Right lobe of liver (tissue), 6 donors: Measurements from ENCODE around the gene DIPK2A. TPM values are rescaled to one million over a fixed set of nuclear protein-coding genes. Genes with fewer than 3 reads are reported as not detected.

Experiments
- ATAC-seq, 4 donors: fragments of 200-7000 bp; cut with Tn5 transposase; one replicate each; pipeline ENCODE4 v1.9.1; 2020; ENCODE audit warnings: mild to moderate bottlenecking in 4 of 4, moderate library complexity in 4 of 4
- DNase-seq, 3 donors: peaks; one replicate each; pipeline ENCODE4 v3.0.0-alpha.2; 2020
- H3K27ac ChIP-seq, 3 donors: fragments of 200-600 bp; one replicate each; pipeline ENCODE4 v1.8.0; 2022
- H3K27me3 ChIP-seq, 2 donors: fragments of 200-600 bp; one replicate each; pipeline ENCODE4 v1.8.0; 2022
- H3K36me3 ChIP-seq, 4 donors: fragments of 200-600 bp; sonication (generic) in 1 of 4; one replicate each; pipeline versions ENCODE4 v1.5.1 to v1.8.0; 2017 to 2022; ENCODE audit warnings: control low read depth in 1 of 4
- H3K4me1 ChIP-seq, 4 donors: fragments of 200-600 bp; sonication (generic) in 1 of 4; one replicate each; pipeline versions ENCODE4 v1.5.1 to v1.8.0; 2017 to 2022; ENCODE audit warnings: control low read depth in 1 of 4
- H3K4me3 ChIP-seq, 3 donors: fragments of 200-600 bp; one replicate each; pipeline ENCODE4 v1.8.0; 2022
- H3K9me3 ChIP-seq, 4 donors: fragments of 200-600 bp; sonication (generic) in 1 of 4; one replicate each; pipeline versions ENCODE4 v1.5.1 to v1.8.0; 2017 to 2022; ENCODE audit warnings: control low read depth in 1 of 4
- POLR2A ChIP-seq: fragments of 450-650 bp; IDR thresholded peaks from one replicate; pipeline ENCODE4 v1.6.1; 2017; ENCODE audit warnings: antibody characterized with exemption, mild to moderate bottlenecking
- WGBS: methylation state at CpG from one replicate; pipeline ENCODE4 v1.1.6; 2018; ENCODE audit warnings: low coverage, low lambda C conversion rate; ENCODE audit not compliant: insufficient coverage; ENCODE audit errors: missing lambda C conversion rate; 5-methylcytosine and 5-hydroxymethylcytosine counted together
- intact Hi-C, 2 donors: fragments of 100-400 bp; cut with DNase I; formaldehyde crosslinking; loops; one replicate each; pipeline versions ENCODE4 v1.11.2 to v1.14.1; 2022
- total RNA-seq, 6 experiments: library from RNA; depleted of rRNA in 2 of 6; stranded (reverse); fragments of >200 nt in 2 of 6; fragmentation: NEBNext Ultra II Directional in 3 of 6; extraction: Animal tissue kit (Norgen Biotek cat#: 25700) in 3 of 6; gene quantifications; one replicate each; pipeline versions ENCODE4 v1.1.0 to v1.2.4, GENCODE V29; 2016 to 2023
- TF ChIP-seq, protein P1 (sequence below), 4 donors: fragments of 200-600 bp in 3 of 4; fragments of 450-650 bp in 1 of 4; IDR thresholded peaks; one replicate each; pipeline versions ENCODE4 v1.5.1 to v1.8.0; 2016 to 2022; ENCODE audit warnings: antibody characterized with exemption in 4 of 4, mild to moderate bottlenecking in 2 of 4
- donor health status: DM: no; HTN: yes; CAD: no.
- donor health status: DM: no; HTN: no; CAD: no.
- donor health status: DM: no; HTN: no; CAD: no.
- donor health status: DM: no; HTN: yes; CAD: no.
- donor health status: DM: no; HTN: yes; CAD: no.

The DIPK2A gene
- total RNA-seq, 6 experiments from 2014 or later = 5.4 to 16.6 (median 14.5) TPM

DNA sequence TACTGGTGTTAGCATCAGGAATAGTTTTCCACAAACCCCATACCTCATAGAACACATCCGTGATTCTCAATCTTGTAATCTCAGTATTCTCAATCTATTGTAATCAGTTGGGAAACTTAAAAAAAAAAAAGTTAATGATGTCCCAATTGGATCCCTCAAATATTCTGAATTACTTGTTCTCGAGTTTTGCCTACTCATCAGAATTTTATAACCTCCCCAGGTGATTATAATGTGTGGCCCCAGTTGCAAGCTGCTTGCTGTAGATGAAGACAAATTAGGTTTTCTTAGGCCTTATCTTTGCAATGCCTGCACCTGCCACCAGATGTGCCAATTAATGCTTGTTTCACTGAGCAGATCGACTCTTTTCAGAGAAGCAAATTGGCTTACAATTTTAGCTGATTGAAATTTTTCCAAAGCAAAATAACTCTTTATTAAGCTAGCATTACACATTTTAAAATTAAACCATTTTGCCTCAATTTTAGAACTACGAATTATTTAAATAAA is 19.0 kb upstream of the DIPK2A start:
- Histone ChIP-seq H3K4me1 (no peaks in the 10 kb centered on the region), H3K4me3 (no peak overlapping the region), H3K9me3 (no peaks in the 10 kb centered on the region), H3K27me3 (no peaks in the 10 kb centered on the region), H3K36me3 (no peaks in the 10 kb centered on the region), H3K27ac (no peak overlapping the region)
- ATAC-seq (no peak), DNase-seq (no peak)
- TF ChIP-seq, protein P1, sequence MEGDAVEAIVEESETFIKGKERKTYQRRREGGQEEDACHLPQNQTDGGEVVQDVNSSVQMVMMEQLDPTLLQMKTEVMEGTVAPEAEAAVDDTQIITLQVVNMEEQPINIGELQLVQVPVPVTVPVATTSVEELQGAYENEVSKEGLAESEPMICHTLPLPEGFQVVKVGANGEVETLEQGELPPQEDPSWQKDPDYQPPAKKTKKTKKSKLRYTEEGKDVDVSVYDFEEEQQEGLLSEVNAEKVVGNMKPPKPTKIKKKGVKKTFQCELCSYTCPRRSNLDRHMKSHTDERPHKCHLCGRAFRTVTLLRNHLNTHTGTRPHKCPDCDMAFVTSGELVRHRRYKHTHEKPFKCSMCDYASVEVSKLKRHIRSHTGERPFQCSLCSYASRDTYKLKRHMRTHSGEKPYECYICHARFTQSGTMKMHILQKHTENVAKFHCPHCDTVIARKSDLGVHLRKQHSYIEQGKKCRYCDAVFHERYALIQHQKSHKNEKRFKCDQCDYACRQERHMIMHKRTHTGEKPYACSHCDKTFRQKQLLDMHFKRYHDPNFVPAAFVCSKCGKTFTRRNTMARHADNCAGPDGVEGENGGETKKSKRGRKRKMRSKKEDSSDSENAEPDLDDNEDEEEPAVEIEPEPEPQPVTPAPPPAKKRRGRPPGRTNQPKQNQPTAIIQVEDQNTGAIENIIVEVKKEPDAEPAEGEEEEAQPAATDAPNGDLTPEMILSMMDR (IDR thresholded peaks at IDR 0.05) = no peak
- TF ChIP-seq POLR2A = no peak
- intact Hi-C loops = no loop called here
- WGBS = 59% methylated on average over 4 of the region's 4 CpGs

DNA sequence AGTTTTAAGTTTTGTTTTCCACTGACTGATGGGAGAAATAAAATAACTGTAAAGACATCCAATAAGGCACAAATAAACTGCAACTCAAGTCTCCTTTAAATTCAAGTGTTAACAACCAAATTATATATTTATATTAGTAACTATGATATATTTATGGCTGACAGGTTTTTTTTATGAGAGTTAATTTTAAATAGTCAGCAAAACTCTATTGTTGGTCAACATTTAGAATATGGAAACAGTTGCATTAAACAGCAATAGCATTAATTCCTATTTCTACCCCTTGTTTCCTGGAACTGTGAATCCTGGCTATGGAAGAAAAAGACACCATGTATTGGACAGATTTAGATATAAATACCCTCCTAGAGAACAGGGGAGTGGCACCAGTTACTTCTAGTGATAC is 16.5 kb upstream of the DIPK2A start:
- H3K36me3 ChIP-seq = no peaks in the 10 kb centered on the region
- ATAC-seq (no peak), DNase-seq (no peak)
- no peak overlapping the region for H3K4me3 ChIP-seq
- H3K4me1 ChIP-seq = no peaks in the 10 kb centered on the region
- TF ChIP-seq, protein P1 (IDR thresholded peaks at IDR 0.05) = no peak
- no peak for TF ChIP-seq POLR2A
- no peaks in the 10 kb centered on the region for H3K27me3 ChIP-seq
- no peaks in the 10 kb centered on the region for H3K9me3 ChIP-seq
- no peak overlapping the region for H3K27ac ChIP-seq
- intact Hi-C loops = no loop called here

DNA sequence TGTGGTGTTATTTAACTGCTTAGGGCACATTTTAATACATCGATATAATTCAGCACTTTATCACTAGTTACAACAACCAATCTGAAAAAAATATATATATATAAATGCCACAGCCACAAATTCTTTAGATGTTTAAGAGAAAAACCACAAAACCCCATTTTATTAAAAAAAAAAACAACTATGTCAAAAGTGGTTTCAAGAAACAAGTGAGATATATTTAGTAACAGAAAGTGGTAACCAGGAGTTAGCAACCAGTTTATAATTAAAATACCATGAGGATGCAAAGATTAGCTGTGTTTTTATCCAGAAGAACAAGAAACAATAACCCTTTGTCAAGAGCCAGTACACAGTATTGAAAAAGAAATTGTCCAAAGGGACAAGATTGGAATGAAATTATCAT is 14.8 kb upstream of the DIPK2A start:
- H3K4me1 ChIP-seq = no peaks in the 10 kb centered on the region
- ATAC-seq (no peak), DNase-seq (no peak)
- no peaks in the 10 kb centered on the region for H3K9me3 ChIP-seq
- intact Hi-C loops = no loop called here
- WGBS = 67% methylated on average over 1 of the region's 1 CpG
- no peak overlapping the region for H3K4me3 ChIP-seq
- no peak overlapping the region for H3K27ac ChIP-seq
- no peaks in the 10 kb centered on the region for H3K36me3 ChIP-seq
- TF ChIP-seq, protein P1 (IDR thresholded peaks at IDR 0.05) = no peak
- TF ChIP-seq POLR2A = no peak
- H3K27me3 ChIP-seq = no peaks in the 10 kb centered on the region

DNA sequence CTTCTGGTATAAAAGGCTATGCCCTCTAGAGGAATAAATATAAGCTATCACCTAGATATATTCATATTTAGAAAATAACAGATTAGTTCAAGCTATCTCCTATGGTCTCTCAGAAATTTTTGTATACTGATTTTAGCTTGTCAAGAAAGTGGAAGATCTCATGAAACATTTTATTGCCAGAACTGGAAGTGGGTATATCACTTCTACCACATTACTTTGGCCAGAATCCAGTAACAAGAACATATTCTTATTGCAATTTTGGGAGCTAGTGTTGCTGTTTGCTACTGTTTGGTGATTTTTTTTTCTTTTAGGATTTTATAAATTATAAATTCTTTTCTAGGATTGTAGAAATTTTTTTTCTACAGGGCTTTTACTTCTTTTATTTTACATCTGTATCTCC is 14.2 kb upstream of the DIPK2A start:
- Histone ChIP-seq H3K4me3 (no peak overlapping the region), H3K9me3 (no peaks in the 10 kb centered on the region), H3K27me3 (no peaks in the 10 kb centered on the region), H3K4me1 (no peaks in the 10 kb centered on the region), H3K36me3 (no peaks in the 10 kb centered on the region), H3K27ac (no peak overlapping the region)
- intact Hi-C loops = no loop called here
- TF ChIP-seq, protein P1 (IDR thresholded peaks at IDR 0.05) = no peak
- TF ChIP-seq POLR2A = no peak
- ATAC-seq (no peak), DNase-seq (no peak)

DNA sequence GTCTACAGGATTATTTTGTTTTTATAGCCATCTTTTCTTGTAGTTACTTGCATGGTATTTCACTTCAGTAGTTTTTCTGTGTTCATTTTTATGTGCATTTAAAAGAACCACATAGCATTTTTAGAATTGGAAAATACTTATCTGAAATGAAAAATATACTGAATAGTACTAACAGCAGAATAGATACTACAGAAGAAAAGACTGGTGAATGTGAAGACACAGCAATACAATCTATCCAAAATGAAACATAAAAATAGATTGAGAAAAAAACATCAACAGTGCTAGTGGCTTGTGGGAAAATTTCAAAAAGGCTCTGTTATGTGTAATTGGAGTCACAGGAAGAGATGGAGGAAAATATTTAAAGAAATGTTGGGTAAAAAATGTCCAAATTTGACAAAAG is 12.7 kb upstream of the DIPK2A start:
- ATAC-seq (no peak), DNase-seq (no peak)
- H3K27ac ChIP-seq = no peak overlapping the region
- TF ChIP-seq, protein P1 (IDR thresholded peaks at IDR 0.05) = no peak
- H3K4me1 ChIP-seq = no peaks in the 10 kb centered on the region
- H3K36me3 ChIP-seq = no peaks in the 10 kb centered on the region
- H3K4me3 ChIP-seq = no peak overlapping the region
- no peaks in the 10 kb centered on the region for H3K9me3 ChIP-seq
- intact Hi-C loops = no loop called here
- no peaks in the 10 kb centered on the region for H3K27me3 ChIP-seq
